IMR-90 (cell line): ENCODE results near the gene FGF19. TPM values are rescaled to one million over a fixed set of nuclear protein-coding genes. Genes with fewer than 3 reads are reported as not detected.

Source experiments
- ATAC-seq: fragments of 200-7000 bp; cut with Tn5 transposase; 2 replicates; pipeline ENCODE4 v1.9.1; 2020; ENCODE audit warnings: low read depth, mild to moderate bottlenecking, moderate library complexity
- BruUV-seq: library from RNA; stranded (reverse); fragments of 400-500 nt; replicated peaks from 2 replicates; lab custom pipeline; 2021; lab: Mats Ljungman, UMichigan
- CTCF ChIA-PET: fragments of 300-600 bp; formaldehyde crosslinking; extraction: SDS; loops from one replicate; lab custom pipeline; 2021; ENCODE audit warnings: antibody characterized with exemption; lab: Yijun Ruan, JAX
- POLR2A ChIA-PET: fragments of 300-600 bp; sonication (Branson Sonifier 250); formaldehyde crosslinking; loops from one replicate; lab custom pipeline; 2022; ENCODE audit warnings: antibody characterized with exemption; ENCODE audit not compliant: unreplicated experiment; lab: Charles Lee
- DNase-seq: peaks from one replicate; pipeline ENCODE4 v3.0.0; 2013
- H2AFZ ChIP-seq: replicated peaks from 2 replicates; pipeline ENCODE3; 2013; ENCODE audit warnings: low read length, mild to moderate bottlenecking; ENCODE audit not compliant: poor library complexity
- H2AK5ac ChIP-seq: 2 replicates; pipeline ENCODE4 v1.6.1; 2013; ENCODE audit warnings: low read depth, low read length, inconsistent platforms
- H2AK9ac ChIP-seq: replicated peaks from 2 replicates; pipeline ENCODE3; 2013; ENCODE audit warnings: mild to moderate bottlenecking, low read depth, low read length, moderate library complexity; ENCODE audit not compliant: poor library complexity
- H2BK120ac ChIP-seq: 2 replicates; pipeline ENCODE4 v1.6.1; 2013; ENCODE audit warnings: low read depth, low read length, inconsistent platforms
- H2BK15ac ChIP-seq: 3 replicates; pipeline ENCODE4 v1.6.1; 2013; ENCODE audit warnings: low read depth, low read length, inconsistent platforms
- H2BK20ac ChIP-seq: 2 replicates; pipeline ENCODE4 v1.6.1; 2013; ENCODE audit warnings: low read depth, mild to moderate bottlenecking, inconsistent platforms, low read length, moderate library complexity
- H2BK5ac ChIP-seq: 2 replicates; pipeline ENCODE4 v1.6.1; 2013; ENCODE audit warnings: mild to moderate bottlenecking, low read depth, low read length, inconsistent platforms; ENCODE audit not compliant: poor library complexity, severe bottlenecking
- H3K14ac ChIP-seq: replicated peaks from 2 replicates; pipeline ENCODE4 v1.6.1; 2013; ENCODE audit warnings: low read depth, low read length, inconsistent platforms
- H3K18ac ChIP-seq: 2 replicates; pipeline ENCODE4 v1.6.1; 2013; ENCODE audit warnings: low read depth, low read length, control low read depth
- H3K23ac ChIP-seq: 2 replicates; pipeline ENCODE4 v1.6.1; 2013; ENCODE audit warnings: low read depth, low read length, inconsistent platforms
- H3K27ac ChIP-seq: 2 replicates; pipeline ENCODE4 v1.5.1; 2013; ENCODE audit warnings: mild to moderate bottlenecking, control low read depth, low read length; ENCODE audit not compliant: insufficient read depth
- H3K27me3 ChIP-seq: 2 replicates; pipeline ENCODE4 v1.6.1; 2013; ENCODE audit warnings: low read length; ENCODE audit not compliant: control insufficient read depth, insufficient read depth
- H3K36me3 ChIP-seq: 2 replicates; pipeline ENCODE4 v1.6.1; 2013; ENCODE audit warnings: low read length, mixed read lengths; ENCODE audit not compliant: control insufficient read depth, insufficient read depth
- H3K4ac ChIP-seq: 2 replicates; pipeline ENCODE4 v1.6.1; 2013; ENCODE audit warnings: low read depth, low read length, inconsistent platforms
- H3K4me1 ChIP-seq: 2 replicates; pipeline ENCODE4 v1.6.1; 2013; ENCODE audit warnings: low read length, mixed read lengths; ENCODE audit not compliant: control insufficient read depth, insufficient read depth
- H3K4me2 ChIP-seq: 2 replicates; pipeline ENCODE4 v1.6.1; 2013; ENCODE audit warnings: low read depth, mild to moderate bottlenecking, control low read depth, low read length, moderate library complexity
- H3K4me3 ChIP-seq: 2 replicates; pipeline ENCODE4 v1.5.1; 2013; ENCODE audit warnings: low read depth, mild to moderate bottlenecking, control low read depth, low read length, moderate library complexity; ENCODE audit not compliant: insufficient read depth
- H3K56ac ChIP-seq: 2 replicates; pipeline ENCODE4 v1.6.1; 2013; ENCODE audit warnings: low read length, inconsistent platforms; ENCODE audit not compliant: insufficient read depth; ENCODE audit errors: extremely low read depth
- H3K79me1 ChIP-seq, 2 experiments: 2 replicates each; pipeline ENCODE4 v1.6.1; 2013; ENCODE audit warnings: low read length in 2 of 2, inconsistent platforms in 1 of 2, low read depth in 1 of 2
- H3K9ac ChIP-seq: 2 replicates; pipeline ENCODE4 v1.6.1; 2013; ENCODE audit warnings: low read depth, low read length, control low read depth
- H3K9me1 ChIP-seq: 2 replicates; pipeline ENCODE4 v1.6.1; 2013; ENCODE audit warnings: low read length, inconsistent platforms; ENCODE audit not compliant: insufficient read depth
- H3K9me3 ChIP-seq: 2 replicates; pipeline ENCODE4 v1.6.1; 2013; ENCODE audit warnings: low read length; ENCODE audit not compliant: control insufficient read depth, insufficient read depth
- H4K20me1 ChIP-seq: 2 replicates; pipeline ENCODE4 v1.6.1; 2013; ENCODE audit warnings: low read length, inconsistent platforms; ENCODE audit not compliant: insufficient read depth
- H4K5ac ChIP-seq: 2 replicates; pipeline ENCODE4 v1.6.1; 2013; ENCODE audit warnings: mild to moderate bottlenecking, low read depth, low read length, control low read depth
- H4K8ac ChIP-seq, 2 experiments: 2 replicates each; pipeline ENCODE4 v1.6.1; 2013; ENCODE audit warnings: low read depth in 2 of 2, low read length in 2 of 2, control low read depth in 1 of 2, inconsistent platforms in 1 of 2
- H4K91ac ChIP-seq: 2 replicates; pipeline ENCODE4 v1.6.1; 2013; ENCODE audit warnings: low read depth, low read length, inconsistent platforms; ENCODE audit not compliant: insufficient read depth
- BHLHE40 ChIP-seq: fragments of 150-350 bp; IDR thresholded peaks from 2 replicates; pipeline ENCODE4 v1.6.1; 2016; ENCODE audit warnings: mild to moderate bottlenecking, low read depth, low read length
- CEBPB ChIP-seq: IDR thresholded peaks from 2 replicates; pipeline ENCODE4 v1.6.1; 2012; ENCODE audit warnings: low read depth, low read length, improper control_type of control experiment
- CHD1 ChIP-seq: IDR thresholded peaks from 2 replicates; pipeline ENCODE4 v1.6.1; 2012; ENCODE audit warnings: low read depth, low read length, improper control_type of control experiment
- FOS ChIP-seq: fragments of 150-350 bp; IDR thresholded peaks from 2 replicates; pipeline ENCODE4 v1.6.1; 2016; ENCODE audit warnings: low read depth, low read length
- MAFK ChIP-seq: IDR thresholded peaks from 2 replicates; pipeline ENCODE4 v1.6.1; 2012; ENCODE audit warnings: low read depth, low read length, improper control_type of control experiment
- MAZ ChIP-seq: IDR thresholded peaks from 2 replicates; pipeline ENCODE4 v1.6.1; 2012; ENCODE audit warnings: low read depth, mild to moderate bottlenecking, low read length, improper control_type of control experiment, moderate library complexity, borderline replicate concordance
- MXI1 ChIP-seq: IDR thresholded peaks from 2 replicates; pipeline ENCODE4 v1.6.1; 2012; ENCODE audit warnings: low read depth, mild to moderate bottlenecking, low read length, moderate library complexity, borderline replicate concordance
- NFE2L2 ChIP-seq: fragments of 150-350 bp; IDR thresholded peaks from 2 replicates; pipeline ENCODE4 v1.6.1; 2016; ENCODE audit warnings: low read depth, mild to moderate bottlenecking, low read length
- POLR2A ChIP-seq: IDR thresholded peaks from 2 replicates; pipeline ENCODE4 v1.6.1; 2012; ENCODE audit warnings: mild to moderate bottlenecking, low read depth, low read length
- RAD21 ChIP-seq: IDR thresholded peaks from 2 replicates; pipeline ENCODE4 v1.6.1; 2012; ENCODE audit warnings: low read length, improper control_type of control experiment
- RCOR1 ChIP-seq: IDR thresholded peaks from 2 replicates; pipeline ENCODE4 v1.6.1; 2012; ENCODE audit warnings: mild to moderate bottlenecking, low read length, improper control_type of control experiment; ENCODE audit not compliant: insufficient replicate concordance
- RFX5 ChIP-seq: IDR thresholded peaks from 2 replicates; pipeline ENCODE4 v1.8.0; 2012; ENCODE audit warnings: low read depth, mild to moderate bottlenecking, low read length, moderate library complexity
- SMC3 ChIP-seq: fragments of 150-350 bp; IDR thresholded peaks from 2 replicates; pipeline ENCODE4 v1.6.1; 2016; ENCODE audit warnings: low read depth, mild to moderate bottlenecking, antibody characterized with exemption, low read length, moderate library complexity
- WGBS, 2 experiments: methylation state at CpG; one replicate each; pipeline versions ENCODE4 v1.1.5 to v1.1.7; 2013; ENCODE audit warnings: missing lambda C conversion rate in 2 of 2; ENCODE audit not compliant: insufficient read length in 1 of 2; ENCODE audit errors: extremely low coverage in 2 of 2; 5-methylcytosine and 5-hydroxymethylcytosine counted together
- dilution Hi-C: fragments of 300-500 bp; cut with HindIII; formaldehyde crosslinking; loops from one replicate; pipeline ENCODE4 v1.14.3; 2018; ENCODE audit warnings: low sequenced_read_pairs; ENCODE audit not compliant: unreplicated experiment
- in situ Hi-C: fragments of 300-500 bp; cut with MboI; formaldehyde crosslinking; loops from 3 replicates; pipeline ENCODE4 v1.14.3; 2019; ENCODE audit warnings: low sequenced_read_pairs, inconsistent platforms, mixed read lengths
- intact Hi-C: fragments of 100-400 bp; cut with micrococcal nuclease; formaldehyde crosslinking; loops from 2 replicates; pipeline ENCODE4 v1.10.0; 2022
- polyA plus RNA-seq, 3 experiments: library from polyadenylated mRNA; depleted of rRNA; stranded (reverse); fragments of >200 nt; gene quantifications; 2 replicates each; pipeline ENCODE4 v1.2.3, GENCODE V29; 2012; ENCODE audit warnings: low replicate concordance in 1 of 3
- total RNA-seq: library from RNA; depleted of rRNA; stranded (reverse); fragments of >200 nt; gene quantifications from 2 replicates; pipeline ENCODE4 v1.2.3, GENCODE V29; 2012
- TF ChIP-seq, protein P1 (sequence below): fragments of 150-350 bp; IDR thresholded peaks from 2 replicates; pipeline ENCODE4 v1.6.1; 2017; ENCODE audit warnings: mild to moderate bottlenecking, antibody characterized with exemption, low read length, low read depth
- TF ChIP-seq, protein P2 (sequence below): conservative IDR thresholded peaks from 2 replicates; pipeline ENCODE4 v1.5.1; 2012; ENCODE audit warnings: mild to moderate bottlenecking, low read depth, low read length, improper control_type of control experiment

The FGF19 gene
- total and polyA plus RNA-seq, 2 of the 4 experiments (the other 2 are of a cell fraction) = not detected

DNA sequence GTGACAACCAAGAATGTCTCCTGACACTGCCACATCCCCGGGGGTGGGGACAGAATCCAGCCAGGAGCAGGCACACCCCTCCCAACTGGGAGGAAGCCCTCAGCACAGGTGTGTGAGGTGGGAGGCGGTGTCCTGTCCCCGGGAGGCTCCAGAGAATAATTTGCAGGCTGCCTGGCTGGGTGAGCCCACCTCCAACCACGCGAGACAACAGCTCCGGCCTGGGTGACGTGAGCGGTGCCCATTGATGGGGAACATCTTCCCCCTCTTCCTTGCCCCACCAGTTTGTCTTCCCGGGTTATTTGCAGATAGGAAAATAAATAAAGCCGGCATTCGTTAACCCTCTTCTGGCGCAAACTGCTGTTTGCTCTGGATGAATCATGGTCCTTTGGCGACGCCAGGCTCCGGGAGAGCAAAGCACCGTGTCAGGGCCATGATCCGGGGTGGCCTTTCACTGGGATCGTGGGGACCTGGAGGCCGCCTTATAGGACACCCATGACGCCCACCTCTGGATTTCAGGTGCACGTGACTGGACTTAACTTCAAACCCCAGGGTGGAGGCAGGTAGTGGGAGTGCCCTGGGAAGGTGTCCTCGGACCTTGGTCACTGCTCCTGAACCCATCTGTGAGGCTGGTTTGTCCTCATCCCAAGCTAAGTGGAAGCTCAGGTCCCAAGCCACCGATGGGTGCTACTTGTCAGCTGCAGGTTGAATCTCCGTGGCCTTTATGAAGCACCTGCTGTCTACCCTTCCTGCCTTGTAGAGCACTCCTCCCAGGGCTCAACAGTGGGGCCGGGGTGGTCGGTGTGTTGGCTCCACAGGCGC lies 49.0 kb downstream of the FGF19 start:
- Histone ChIP-seq H3K4me1 (peaks cover 11% of the 10 kb centered on the region; the same call in 1 of the 2 replicates), H3K79me1 (peaks cover 5 to 29% of the 10 kb centered on the region in 2 experiments; a peak in 3 of 4 replicates), H4K91ac (no peak overlapping the region), H3K4me2 (no peak overlapping the region), H2AK5ac (no peak overlapping the region), H4K20me1 (peaks cover 60% of the 10 kb centered on the region), H4K8ac (no peak overlapping the region), H2BK20ac (no peak overlapping the region), H3K9me1 (no peaks in the 10 kb centered on the region), H3K9me3 (no peaks in the 10 kb centered on the region), H2AFZ (peak overlapping the region; percentile 36), H3K56ac (no peak overlapping the region), H2BK120ac (no peak overlapping the region), H3K36me3 (peaks cover 39% of the 10 kb centered on the region), H4K5ac (no peak overlapping the region), H3K4me3 (no peak overlapping the region), H3K18ac (no peak overlapping the region), H3K4ac (no peak overlapping the region), H2AK9ac (peak overlapping the region; percentile 35), H3K9ac (no peak overlapping the region), H3K27me3 (no peaks in the 10 kb centered on the region), H3K23ac (no peak overlapping the region), H3K27ac (no peak overlapping the region), H3K14ac (no peak overlapping the region), H2BK5ac (no peak overlapping the region), H2BK15ac (no peak overlapping the region)
- 34% methylated on average over 6 of the region's 27 CpGs; no CpG with 5 or more reads in 1 of the 2 experiments for WGBS, 2 experiments
- dilution Hi-C loops (no loop called here), in situ Hi-C loops (loop anchor here (25.0 kb wide), 2 partner anchors 718 to 1043 kb away; no protein-coding TSS in a partner anchor), intact Hi-C loops (no loop called here)
- ChIA-PET CTCF (interaction anchor here (1.9 kb wide), 1 partner anchor 11 kb away, joined by 4 read pairs; no protein-coding TSS in a partner anchor), POLR2A (no interaction called here)
- BruUV-seq = no TSS peak
- peak; percentile 29 for ATAC-seq
- peak; percentile 52 for DNase-seq
- TF ChIP-seq BHLHE40 (no peak), RAD21 (no peak), MAFK (no peak), SMC3 (no peak), RCOR1 (no peak), RFX5 (no peak), POLR2A (no peak; the same call in 1 of the 2 replicates), MXI1 (no peak), CEBPB (no peak), NFE2L2 (no peak), MAZ (no peak; the same call in 1 of the 2 replicates), CHD1 (no peak), FOS (no peak)
- TF ChIP-seq, protein P1, sequence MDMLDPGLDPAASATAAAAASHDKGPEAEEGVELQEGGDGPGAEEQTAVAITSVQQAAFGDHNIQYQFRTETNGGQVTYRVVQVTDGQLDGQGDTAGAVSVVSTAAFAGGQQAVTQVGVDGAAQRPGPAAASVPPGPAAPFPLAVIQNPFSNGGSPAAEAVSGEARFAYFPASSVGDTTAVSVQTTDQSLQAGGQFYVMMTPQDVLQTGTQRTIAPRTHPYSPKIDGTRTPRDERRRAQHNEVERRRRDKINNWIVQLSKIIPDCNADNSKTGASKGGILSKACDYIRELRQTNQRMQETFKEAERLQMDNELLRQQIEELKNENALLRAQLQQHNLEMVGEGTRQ = no peak
- TF ChIP-seq, protein P2, sequence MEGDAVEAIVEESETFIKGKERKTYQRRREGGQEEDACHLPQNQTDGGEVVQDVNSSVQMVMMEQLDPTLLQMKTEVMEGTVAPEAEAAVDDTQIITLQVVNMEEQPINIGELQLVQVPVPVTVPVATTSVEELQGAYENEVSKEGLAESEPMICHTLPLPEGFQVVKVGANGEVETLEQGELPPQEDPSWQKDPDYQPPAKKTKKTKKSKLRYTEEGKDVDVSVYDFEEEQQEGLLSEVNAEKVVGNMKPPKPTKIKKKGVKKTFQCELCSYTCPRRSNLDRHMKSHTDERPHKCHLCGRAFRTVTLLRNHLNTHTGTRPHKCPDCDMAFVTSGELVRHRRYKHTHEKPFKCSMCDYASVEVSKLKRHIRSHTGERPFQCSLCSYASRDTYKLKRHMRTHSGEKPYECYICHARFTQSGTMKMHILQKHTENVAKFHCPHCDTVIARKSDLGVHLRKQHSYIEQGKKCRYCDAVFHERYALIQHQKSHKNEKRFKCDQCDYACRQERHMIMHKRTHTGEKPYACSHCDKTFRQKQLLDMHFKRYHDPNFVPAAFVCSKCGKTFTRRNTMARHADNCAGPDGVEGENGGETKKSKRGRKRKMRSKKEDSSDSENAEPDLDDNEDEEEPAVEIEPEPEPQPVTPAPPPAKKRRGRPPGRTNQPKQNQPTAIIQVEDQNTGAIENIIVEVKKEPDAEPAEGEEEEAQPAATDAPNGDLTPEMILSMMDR = no peak
